H9 (cell line): ENCODE measurements around the gene KLHL33. TPM values are rescaled to one million over a fixed set of nuclear protein-coding genes. Genes with fewer than 3 reads are reported as not detected.

Experiments used
- DNase-seq: peaks from one replicate; pipeline ENCODE4 v3.0.0-alpha.2; 2017
- H2AFZ ChIP-seq: one replicate; pipeline ENCODE4 v1.6.1; 2013; ENCODE audit warnings: mild to moderate bottlenecking, low read length, control low read depth, moderate library complexity
- H2AK5ac ChIP-seq: 2 replicates; pipeline ENCODE4 v1.6.1; 2013; ENCODE audit warnings: low read length, control low read depth, mixed read lengths; ENCODE audit not compliant: insufficient read length
- H2BK120ac ChIP-seq: one replicate; pipeline ENCODE4 v1.6.1; 2013; ENCODE audit warnings: low read depth, mild to moderate bottlenecking, low read length, control low read depth, inconsistent platforms; ENCODE audit not compliant: poor library complexity, severe bottlenecking
- H2BK12ac ChIP-seq: 2 replicates; pipeline ENCODE4 v1.6.1; 2013; ENCODE audit warnings: low read length, control low read depth, mixed read lengths, low read depth; ENCODE audit not compliant: insufficient read length
- H2BK15ac ChIP-seq: 2 replicates; pipeline ENCODE4 v1.6.1; 2013; ENCODE audit warnings: low read depth, low read length, control low read depth
- H2BK20ac ChIP-seq: one replicate; pipeline ENCODE4 v1.6.1; 2013; ENCODE audit warnings: low read depth, mild to moderate bottlenecking, low read length, control low read depth, inconsistent platforms; ENCODE audit not compliant: poor library complexity, severe bottlenecking
- H2BK5ac ChIP-seq: 2 replicates; pipeline ENCODE4 v1.6.1; 2013; ENCODE audit warnings: low read length, control low read depth, mixed read lengths; ENCODE audit not compliant: insufficient read length
- H3K14ac ChIP-seq: 2 replicates; pipeline ENCODE4 v1.6.1; 2013; ENCODE audit warnings: low read length, control low read depth; ENCODE audit not compliant: insufficient read depth
- H3K18ac ChIP-seq: 2 replicates; pipeline ENCODE4 v1.6.1; 2013; ENCODE audit warnings: low read depth, mild to moderate bottlenecking, mixed read lengths, low read length, control low read depth; ENCODE audit not compliant: insufficient read length
- H3K23ac ChIP-seq: 2 replicates; pipeline ENCODE4 v1.6.1; 2013; ENCODE audit warnings: low read length, control low read depth, mixed read lengths, low read depth; ENCODE audit not compliant: insufficient read length
- H3K23me2 ChIP-seq: 2 replicates; pipeline ENCODE4 v1.6.1; 2013; ENCODE audit warnings: low read depth, mild to moderate bottlenecking, mixed read lengths, low read length, control low read depth; ENCODE audit not compliant: insufficient read length, poor library complexity, severe bottlenecking
- H3K27ac ChIP-seq: 2 replicates; pipeline ENCODE4 v1.5.1; 2013; ENCODE audit warnings: low read length, control low read depth, mixed read lengths, low read depth; ENCODE audit not compliant: insufficient read length
- H3K27me3 ChIP-seq: 2 replicates; pipeline ENCODE4 v1.6.1; 2013; ENCODE audit warnings: low read length, control low read depth, inconsistent platforms; ENCODE audit not compliant: insufficient read depth
- H3K4ac ChIP-seq: 2 replicates; pipeline ENCODE4 v1.6.1; 2013; ENCODE audit warnings: low read depth, mild to moderate bottlenecking, control low read depth, inconsistent platforms, low read length, moderate library complexity
- H3K4me1 ChIP-seq: 2 replicates; pipeline ENCODE4 v1.6.1; 2013; ENCODE audit warnings: low read length, control low read depth, inconsistent platforms; ENCODE audit not compliant: insufficient read depth
- H3K4me2 ChIP-seq: 2 replicates; pipeline ENCODE4 v1.6.1; 2013; ENCODE audit warnings: low read length, control low read depth, mixed read lengths; ENCODE audit not compliant: insufficient read length, insufficient read depth
- H3K56ac ChIP-seq: 2 replicates; pipeline ENCODE4 v1.6.1; 2013; ENCODE audit warnings: low read depth, mild to moderate bottlenecking, mixed read lengths, low read length, control low read depth; ENCODE audit not compliant: insufficient read length
- H3K79me1 ChIP-seq: 2 replicates; pipeline ENCODE4 v1.6.1; 2013; ENCODE audit warnings: low read depth, mild to moderate bottlenecking, moderate library complexity, low read length, control low read depth, inconsistent platforms; ENCODE audit not compliant: insufficient read depth, poor library complexity, severe bottlenecking
- H3K79me2 ChIP-seq: 2 replicates; pipeline ENCODE4 v1.6.1; 2013; ENCODE audit warnings: low read length, control low read depth, inconsistent platforms; ENCODE audit not compliant: insufficient read depth
- H3K9ac ChIP-seq: 2 replicates; pipeline ENCODE4 v1.6.1; 2013; ENCODE audit warnings: low read length, control low read depth, mixed read lengths; ENCODE audit not compliant: insufficient read length; ENCODE audit errors: extremely low read depth
- H3K9me3 ChIP-seq: one replicate; pipeline ENCODE4 v1.6.1; 2013; ENCODE audit warnings: low read depth, low read length, inconsistent platforms; ENCODE audit not compliant: control insufficient read depth
- H3T11ph ChIP-seq: one replicate; pipeline ENCODE4 v1.6.1; 2013; ENCODE audit warnings: mild to moderate bottlenecking, low read length, control low read depth, inconsistent platforms
- H4K20me1 ChIP-seq: one replicate; pipeline ENCODE4 v1.6.1; 2013; ENCODE audit not compliant: control insufficient read depth, insufficient read length, insufficient read depth
- H4K5ac ChIP-seq: 2 replicates; pipeline ENCODE4 v1.6.1; 2013; ENCODE audit warnings: low read depth, mild to moderate bottlenecking, mixed read lengths, low read length, control low read depth; ENCODE audit not compliant: insufficient read length
- H4K8ac ChIP-seq: replicated peaks from 2 replicates; pipeline ENCODE4 v1.6.1; 2013; ENCODE audit warnings: low read length, control low read depth, mixed read lengths, low read depth; ENCODE audit not compliant: insufficient read length
- H4K91ac ChIP-seq: 2 replicates; pipeline ENCODE4 v1.6.1; 2013; ENCODE audit warnings: low read depth, mild to moderate bottlenecking, moderate library complexity, mixed read lengths, low read length, control low read depth; ENCODE audit not compliant: insufficient read length
- H3K27ac Mint-ChIP-seq, 3 experiments: 2 replicates in 2 of 3; 3 replicates in 1 of 3; pipeline ENCODE4 v1.8.0; 2020 to 2021; ENCODE audit warnings: mixed read lengths in 3 of 3, mild to moderate bottlenecking in 1 of 3, moderate library complexity in 1 of 3
- H3K27me3 Mint-ChIP-seq: 2 replicates; pipeline ENCODE4 v1.8.0; 2021; ENCODE audit warnings: low read depth, mild to moderate bottlenecking, moderate library complexity, mixed read lengths
- H3K36me3 Mint-ChIP-seq, 3 experiments: 2 replicates in 2 of 3; 3 replicates in 1 of 3; pipeline ENCODE4 v1.8.0; 2020 to 2021; ENCODE audit warnings: low read depth in 3 of 3, mixed read lengths in 3 of 3; ENCODE audit not compliant: insufficient read depth in 1 of 3
- H3K4me1 Mint-ChIP-seq, 2 experiments: 2 replicates each; pipeline ENCODE4 v1.8.0; 2020; ENCODE audit warnings: mixed read lengths in 2 of 2
- H3K4me3 Mint-ChIP-seq, 2 experiments: 2 replicates in 1 of 2; 3 replicates in 1 of 2; pipeline ENCODE4 v1.8.0; 2020 to 2021; ENCODE audit warnings: mild to moderate bottlenecking in 2 of 2, mixed read lengths in 2 of 2, moderate library complexity in 1 of 2
- H3K9me3 Mint-ChIP-seq, 2 experiments: 2 replicates in 1 of 2; 3 replicates in 1 of 2; pipeline ENCODE4 v1.8.0; 2020; ENCODE audit warnings: mild to moderate bottlenecking in 2 of 2, mixed read lengths in 2 of 2, moderate library complexity in 1 of 2
- CTCF ChIP-seq: fragments of 200-600 bp; sonication (generic); conservative IDR thresholded peaks from 3 replicates; pipeline ENCODE4 v1.8.0; 2021; ENCODE audit warnings: antibody characterized with exemption, mild to moderate bottlenecking
- WGBS: extraction: QIAGEN DNeasy Blood & Tissue Kit; methylation state at CpG from one replicate; pipeline ENCODE4 v1.1.7; 2013; ENCODE audit warnings: missing lambda C conversion rate, low lambda C conversion rate, mixed read lengths; ENCODE audit not compliant: insufficient read length; ENCODE audit errors: extremely low coverage; 5-methylcytosine and 5-hydroxymethylcytosine counted together
- total RNA-seq: library from RNA; stranded (reverse); gene quantifications from 2 replicates; pipeline ENCODE4 v1.2.1, GENCODE V29; 2021

Gene KLHL33
- total RNA-seq, 1 experiment from 2014 or later, result 0.04 TPM

DNA sequence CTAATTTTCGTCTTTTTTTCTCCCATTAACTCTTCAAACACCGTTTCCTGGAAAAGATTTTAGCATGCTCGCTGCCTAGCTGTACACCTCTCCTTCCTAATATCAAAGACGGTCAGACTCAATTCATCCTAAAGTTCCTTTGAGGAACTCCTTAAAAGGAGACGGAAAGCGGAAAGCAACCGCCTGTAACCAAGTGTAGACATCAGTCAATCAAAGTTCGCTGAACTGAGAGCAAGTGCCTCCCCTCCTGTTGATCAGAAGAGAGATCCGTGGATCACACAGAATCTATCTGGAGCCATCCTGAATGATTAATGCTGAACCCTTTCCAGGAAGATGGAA is 22.3 kb downstream of the KLHL33 start:
- Histone ChIP-seq H3K9me3 (no peaks in the 10 kb centered on the region), H3K23me2 (peaks cover 4% of the 10 kb centered on the region), H2BK5ac (no peak overlapping the region), H2AK5ac (no peak overlapping the region), H3K4me1 (no peaks in the 10 kb centered on the region), H3K27ac (no peak overlapping the region), H3K56ac (no peak overlapping the region), H2BK12ac (no peak overlapping the region), H2BK15ac (no peak overlapping the region), H3K9ac (peak overlapping the region; percentile 55), H3K79me1 (no peaks in the 10 kb centered on the region), H4K20me1 (no peaks in the 10 kb centered on the region), H4K5ac (no peak overlapping the region), H3K79me2 (no peaks in the 10 kb centered on the region), H4K91ac (no peak overlapping the region), H2BK20ac (no peak overlapping the region), H3K18ac (peak overlapping the region; percentile 60), H2AFZ (peak overlapping the region; percentile 99), H3K4me2 (peak overlapping the region; percentile 70), H2BK120ac (no peak overlapping the region), H4K8ac (no peak overlapping the region), H3K14ac (no peak overlapping the region), H3K27me3 (no peaks in the 10 kb centered on the region), H3K4ac (no peak overlapping the region), H3T11ph (no peak overlapping the region), H3K23ac (no peak overlapping the region)
- no peaks in the 10 kb centered on the region for H3K9me3 Mint-ChIP-seq
- H3K36me3 Mint-ChIP-seq, result no peaks in the 10 kb centered on the region
- peak overlapping the region; percentile 78 to 91 for H3K4me3 Mint-ChIP-seq
- H3K4me1 Mint-ChIP-seq, result peaks cover 21% of the 10 kb centered on the region in 2 experiments
- no peak for TF ChIP-seq CTCF
- no CpG with 5 or more reads among the region's 9 CpGs for WGBS
- H3K27me3 Mint-ChIP-seq, result no peaks in the 10 kb centered on the region
- no peak for DNase-seq
- H3K27ac Mint-ChIP-seq, result peak overlapping the region; percentile 42 to 94 (median 53); a peak in 5 of 7 replicates
